Sigmoid colon (tissue), 4 donors: ENCODE measurements around the gene WNT3A.

Experiments used
- EP300 ChIP-seq, 4 donors: sonication (generic); formaldehyde crosslinking; IDR thresholded peaks; one replicate each; pipeline ENCODE4 v1.6.1; 2017; ENCODE audit warnings: antibody characterized with exemption in 4 of 4
- POLR2A ChIP-seq, 2 donors: fragments of 450-650 bp; IDR thresholded peaks; one replicate each; pipeline ENCODE4 v1.6.1; 2016; ENCODE audit warnings: antibody characterized with exemption in 2 of 2, mild to moderate bottlenecking in 2 of 2, moderate library complexity in 2 of 2
- POLR2AphosphoS5 ChIP-seq, 4 donors: sonication (generic); formaldehyde crosslinking; IDR thresholded peaks; one replicate each; pipeline ENCODE4 v1.6.1; 2017; ENCODE audit warnings: antibody characterized with exemption in 4 of 4
- TF ChIP-seq, protein P1 (sequence below), 4 experiments: fragments of 450-650 bp in 3 of 4; fragments of 200-600 bp in 1 of 4; IDR thresholded peaks; one replicate each; pipeline ENCODE4 v1.5.1; 2016 to 2019; ENCODE audit warnings: antibody characterized with exemption in 4 of 4, mild to moderate bottlenecking in 3 of 4, moderate library complexity in 2 of 4

DNA sequence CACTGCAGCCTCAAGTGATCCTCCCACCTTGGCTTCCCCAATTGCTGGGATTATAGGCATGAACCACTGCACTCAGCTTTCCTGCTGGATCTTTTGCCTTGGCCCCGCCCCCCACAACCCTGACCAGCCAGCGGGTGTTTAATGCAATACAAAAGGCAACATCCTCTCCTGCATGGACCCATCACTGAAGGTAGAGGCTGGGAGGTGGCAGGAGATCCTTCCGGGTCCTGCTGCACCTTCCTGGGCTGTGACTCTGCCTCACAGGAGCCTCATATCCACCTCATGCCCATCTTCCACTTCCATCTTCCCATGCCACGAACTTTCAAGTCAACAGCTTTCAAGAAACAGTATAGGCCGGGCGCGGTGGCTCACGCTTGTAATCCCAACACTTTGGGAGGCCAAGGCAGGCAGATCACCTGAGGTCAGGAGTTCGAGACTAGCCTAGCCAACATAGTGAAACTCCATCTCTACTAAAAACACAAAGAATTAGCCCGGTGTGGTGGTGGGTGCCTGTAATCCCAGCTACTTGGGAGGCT is 47.4 kb upstream of the WNT3A start:
- TF ChIP-seq POLR2AphosphoS5 (IDR thresholded peaks at IDR 0.05): no peak
- no peak for TF ChIP-seq POLR2A (IDR thresholded peaks at IDR 0.05)
- TF ChIP-seq, protein P1, sequence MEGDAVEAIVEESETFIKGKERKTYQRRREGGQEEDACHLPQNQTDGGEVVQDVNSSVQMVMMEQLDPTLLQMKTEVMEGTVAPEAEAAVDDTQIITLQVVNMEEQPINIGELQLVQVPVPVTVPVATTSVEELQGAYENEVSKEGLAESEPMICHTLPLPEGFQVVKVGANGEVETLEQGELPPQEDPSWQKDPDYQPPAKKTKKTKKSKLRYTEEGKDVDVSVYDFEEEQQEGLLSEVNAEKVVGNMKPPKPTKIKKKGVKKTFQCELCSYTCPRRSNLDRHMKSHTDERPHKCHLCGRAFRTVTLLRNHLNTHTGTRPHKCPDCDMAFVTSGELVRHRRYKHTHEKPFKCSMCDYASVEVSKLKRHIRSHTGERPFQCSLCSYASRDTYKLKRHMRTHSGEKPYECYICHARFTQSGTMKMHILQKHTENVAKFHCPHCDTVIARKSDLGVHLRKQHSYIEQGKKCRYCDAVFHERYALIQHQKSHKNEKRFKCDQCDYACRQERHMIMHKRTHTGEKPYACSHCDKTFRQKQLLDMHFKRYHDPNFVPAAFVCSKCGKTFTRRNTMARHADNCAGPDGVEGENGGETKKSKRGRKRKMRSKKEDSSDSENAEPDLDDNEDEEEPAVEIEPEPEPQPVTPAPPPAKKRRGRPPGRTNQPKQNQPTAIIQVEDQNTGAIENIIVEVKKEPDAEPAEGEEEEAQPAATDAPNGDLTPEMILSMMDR (IDR thresholded peaks at IDR 0.05): no peak
- TF ChIP-seq EP300 (IDR thresholded peaks at IDR 0.05): no peak
